Ishikawa (cell line): ENCODE results near the gene ANKRD44.

ENCODE experiments used
- CEBPB ChIP-seq: IDR thresholded peaks from 2 replicates; pipeline ENCODE4 v1.6.1; 2012
- CREB1 ChIP-seq: IDR thresholded peaks from 2 replicates; pipeline ENCODE4 v1.6.1; 2012; ENCODE audit warnings: low read depth
- EGR1 ChIP-seq: IDR thresholded peaks from 2 replicates; pipeline ENCODE4 v1.6.1; 2012
- EP300 ChIP-seq: IDR thresholded peaks from 2 replicates; pipeline ENCODE4 v1.6.1; 2012; ENCODE audit warnings: borderline replicate concordance
- FOXM1 ChIP-seq: IDR thresholded peaks from 2 replicates; pipeline ENCODE4 v1.6.1; 2012; ENCODE audit warnings: low read depth, borderline replicate concordance
- NFIC ChIP-seq: IDR thresholded peaks from 2 replicates; pipeline ENCODE4 v1.6.1; 2012
- RAD21 ChIP-seq: IDR thresholded peaks from 2 replicates; pipeline ENCODE4 v1.6.1; 2012; ENCODE audit warnings: low read depth
- TAF1 ChIP-seq: IDR thresholded peaks from 2 replicates; pipeline ENCODE4 v1.6.1; 2012; ENCODE audit warnings: low read depth, mild to moderate bottlenecking
- TCF12 ChIP-seq: IDR thresholded peaks from 2 replicates; pipeline ENCODE4 v1.6.1; 2012; ENCODE audit warnings: low read depth
- TEAD4 ChIP-seq: IDR thresholded peaks from 2 replicates; pipeline ENCODE4 v1.6.1; 2012
- YY1 ChIP-seq: IDR thresholded peaks from 2 replicates; pipeline ENCODE4 v1.6.1; 2012; ENCODE audit warnings: low read depth
- ZBTB7A ChIP-seq: IDR thresholded peaks from 2 replicates; pipeline ENCODE4 v1.6.1; 2012; ENCODE audit warnings: low read depth
- TF ChIP-seq, protein P1 (sequence below): IDR thresholded peaks from 2 replicates; pipeline ENCODE4 v1.6.1; 2012
- TF ChIP-seq, protein P2 (sequence below): IDR thresholded peaks from 2 replicates; pipeline ENCODE4 v1.6.1; 2012; ENCODE audit warnings: low read depth, mild to moderate bottlenecking
- TF ChIP-seq, protein P3 (sequence below): IDR thresholded peaks from 2 replicates; pipeline ENCODE4 v1.6.1; 2012

ANKRD44 gene

DNA sequence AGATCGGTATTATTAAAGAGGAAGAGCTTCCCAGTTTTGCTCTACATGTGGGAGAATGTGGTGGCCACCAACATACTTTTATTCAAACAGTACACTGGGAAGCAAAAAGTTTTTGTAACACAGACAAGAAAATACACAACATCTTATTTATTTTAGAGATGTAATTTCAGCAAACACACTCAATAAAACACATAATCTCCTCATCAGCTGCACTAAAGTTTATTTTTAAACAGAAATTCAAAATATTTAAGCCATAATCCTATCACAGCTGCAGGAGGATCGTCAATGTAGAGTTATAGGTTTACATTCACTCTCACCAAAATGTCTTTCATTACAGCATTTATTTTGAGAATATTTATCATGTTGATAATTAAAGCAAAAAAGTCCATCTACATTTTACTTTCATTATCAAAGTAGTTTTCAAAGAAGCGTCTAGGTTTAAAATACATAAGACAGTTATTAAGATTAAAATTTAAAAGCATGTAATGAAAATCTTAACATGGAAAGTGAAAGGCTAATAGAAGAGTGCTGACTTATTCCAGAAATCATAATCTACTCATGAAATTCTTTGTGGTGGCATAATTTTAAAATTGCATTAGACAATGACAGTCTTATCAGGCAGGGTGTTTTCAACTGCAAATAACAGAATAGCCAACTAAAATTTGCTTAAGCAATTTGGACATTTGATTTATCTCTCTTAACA is 61.0 kb downstream of the ANKRD44 start:
- no peak for TF ChIP-seq NFIC
- no peak for TF ChIP-seq EGR1
- no peak for TF ChIP-seq CEBPB
- no peak for TF ChIP-seq EP300
- no peak for TF ChIP-seq YY1
- TF ChIP-seq, protein P1, sequence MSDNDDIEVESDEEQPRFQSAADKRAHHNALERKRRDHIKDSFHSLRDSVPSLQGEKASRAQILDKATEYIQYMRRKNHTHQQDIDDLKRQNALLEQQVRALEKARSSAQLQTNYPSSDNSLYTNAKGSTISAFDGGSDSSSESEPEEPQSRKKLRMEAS: no peak
- TF ChIP-seq, protein P2, sequence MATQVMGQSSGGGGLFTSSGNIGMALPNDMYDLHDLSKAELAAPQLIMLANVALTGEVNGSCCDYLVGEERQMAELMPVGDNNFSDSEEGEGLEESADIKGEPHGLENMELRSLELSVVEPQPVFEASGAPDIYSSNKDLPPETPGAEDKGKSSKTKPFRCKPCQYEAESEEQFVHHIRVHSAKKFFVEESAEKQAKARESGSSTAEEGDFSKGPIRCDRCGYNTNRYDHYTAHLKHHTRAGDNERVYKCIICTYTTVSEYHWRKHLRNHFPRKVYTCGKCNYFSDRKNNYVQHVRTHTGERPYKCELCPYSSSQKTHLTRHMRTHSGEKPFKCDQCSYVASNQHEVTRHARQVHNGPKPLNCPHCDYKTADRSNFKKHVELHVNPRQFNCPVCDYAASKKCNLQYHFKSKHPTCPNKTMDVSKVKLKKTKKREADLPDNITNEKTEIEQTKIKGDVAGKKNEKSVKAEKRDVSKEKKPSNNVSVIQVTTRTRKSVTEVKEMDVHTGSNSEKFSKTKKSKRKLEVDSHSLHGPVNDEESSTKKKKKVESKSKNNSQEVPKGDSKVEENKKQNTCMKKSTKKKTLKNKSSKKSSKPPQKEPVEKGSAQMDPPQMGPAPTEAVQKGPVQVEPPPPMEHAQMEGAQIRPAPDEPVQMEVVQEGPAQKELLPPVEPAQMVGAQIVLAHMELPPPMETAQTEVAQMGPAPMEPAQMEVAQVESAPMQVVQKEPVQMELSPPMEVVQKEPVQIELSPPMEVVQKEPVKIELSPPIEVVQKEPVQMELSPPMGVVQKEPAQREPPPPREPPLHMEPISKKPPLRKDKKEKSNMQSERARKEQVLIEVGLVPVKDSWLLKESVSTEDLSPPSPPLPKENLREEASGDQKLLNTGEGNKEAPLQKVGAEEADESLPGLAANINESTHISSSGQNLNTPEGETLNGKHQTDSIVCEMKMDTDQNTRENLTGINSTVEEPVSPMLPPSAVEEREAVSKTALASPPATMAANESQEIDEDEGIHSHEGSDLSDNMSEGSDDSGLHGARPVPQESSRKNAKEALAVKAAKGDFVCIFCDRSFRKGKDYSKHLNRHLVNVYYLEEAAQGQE: no peak
- no peak for TF ChIP-seq RAD21
- no peak for TF ChIP-seq FOXM1
- TF ChIP-seq ZBTB7A: no peak
- TF ChIP-seq TAF1: no peak
- no peak for TF ChIP-seq TEAD4
- TF ChIP-seq, protein P3, sequence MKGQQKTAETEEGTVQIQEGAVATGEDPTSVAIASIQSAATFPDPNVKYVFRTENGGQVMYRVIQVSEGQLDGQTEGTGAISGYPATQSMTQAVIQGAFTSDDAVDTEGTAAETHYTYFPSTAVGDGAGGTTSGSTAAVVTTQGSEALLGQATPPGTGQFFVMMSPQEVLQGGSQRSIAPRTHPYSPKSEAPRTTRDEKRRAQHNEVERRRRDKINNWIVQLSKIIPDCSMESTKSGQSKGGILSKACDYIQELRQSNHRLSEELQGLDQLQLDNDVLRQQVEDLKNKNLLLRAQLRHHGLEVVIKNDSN: no peak

DNA sequence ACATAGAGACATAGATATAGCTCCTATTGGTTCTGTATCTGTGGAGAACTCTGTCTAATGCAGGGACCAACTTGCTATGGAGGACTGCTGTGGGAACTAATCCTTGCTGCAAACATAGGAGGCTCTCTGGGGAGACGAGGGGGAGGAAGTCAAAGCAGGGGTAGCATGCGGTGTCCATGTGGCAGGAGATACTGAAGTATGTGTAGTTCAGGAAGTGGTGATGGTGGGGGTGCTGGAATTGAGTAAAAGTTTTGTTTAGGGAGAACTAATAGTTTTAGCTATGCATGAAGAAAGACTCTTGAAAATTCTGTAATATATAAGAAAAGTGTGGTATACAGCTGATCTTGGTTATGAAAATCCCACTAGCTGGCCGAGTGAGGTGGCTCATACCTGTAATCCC is 62.0 kb downstream of the ANKRD44 start:
- TF ChIP-seq, protein P1: no peak
- TF ChIP-seq, protein P3: no peak
- no peak for TF ChIP-seq NFIC
- no peak for TF ChIP-seq CREB1

DNA sequence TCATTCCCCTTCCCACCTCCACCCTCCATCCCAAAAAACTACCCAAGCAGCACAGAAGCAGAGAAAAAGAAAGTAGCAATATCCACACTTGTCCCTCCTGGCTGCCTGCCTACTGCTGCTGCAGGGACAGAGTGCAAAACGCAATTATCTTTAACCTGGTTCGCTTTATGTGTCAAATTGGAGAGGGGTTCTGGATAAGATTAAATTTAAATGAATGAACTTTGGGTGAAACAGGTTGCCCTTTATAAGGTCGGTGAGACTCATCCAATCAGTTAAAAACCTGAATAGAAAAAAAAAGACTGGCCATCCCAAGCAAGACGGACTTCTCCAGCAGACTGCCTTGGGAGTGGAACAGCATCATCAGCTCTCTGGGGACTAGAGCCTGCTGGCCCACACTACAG is 62.6 kb downstream of the ANKRD44 start:
- TF ChIP-seq CREB1 (no peak), EGR1 (no peak)

DNA sequence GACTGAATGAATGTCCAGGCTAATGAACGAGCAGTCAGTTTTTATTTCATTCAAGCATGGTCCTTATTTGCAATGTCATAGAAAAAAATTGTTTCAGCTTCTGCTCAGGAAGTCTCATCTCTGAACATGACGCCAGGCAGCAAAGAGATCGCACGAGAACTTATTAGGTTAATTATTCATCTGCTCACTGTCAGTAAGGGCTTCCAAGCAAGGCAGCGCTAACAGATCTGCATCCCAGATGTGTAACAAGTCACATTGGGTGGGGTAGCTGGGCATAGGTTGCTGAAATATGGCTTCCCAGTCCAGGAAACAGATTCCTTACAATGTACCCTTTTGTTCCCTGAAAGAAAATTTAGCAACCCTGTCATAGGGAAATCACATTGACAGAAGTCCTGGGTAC is 63.5 kb downstream of the ANKRD44 start:
- TF ChIP-seq NFIC (no peak), ZBTB7A (no peak), TEAD4 (no peak), EGR1 (no peak), YY1 (no peak), CEBPB (no peak), EP300 (no peak), TCF12 (no peak), TAF1 (no peak), FOXM1 (no peak), RAD21 (no peak), CREB1 (no peak)
- TF ChIP-seq, protein P1: no peak
- TF ChIP-seq, protein P3: no peak
- TF ChIP-seq, protein P2: no peak

DNA sequence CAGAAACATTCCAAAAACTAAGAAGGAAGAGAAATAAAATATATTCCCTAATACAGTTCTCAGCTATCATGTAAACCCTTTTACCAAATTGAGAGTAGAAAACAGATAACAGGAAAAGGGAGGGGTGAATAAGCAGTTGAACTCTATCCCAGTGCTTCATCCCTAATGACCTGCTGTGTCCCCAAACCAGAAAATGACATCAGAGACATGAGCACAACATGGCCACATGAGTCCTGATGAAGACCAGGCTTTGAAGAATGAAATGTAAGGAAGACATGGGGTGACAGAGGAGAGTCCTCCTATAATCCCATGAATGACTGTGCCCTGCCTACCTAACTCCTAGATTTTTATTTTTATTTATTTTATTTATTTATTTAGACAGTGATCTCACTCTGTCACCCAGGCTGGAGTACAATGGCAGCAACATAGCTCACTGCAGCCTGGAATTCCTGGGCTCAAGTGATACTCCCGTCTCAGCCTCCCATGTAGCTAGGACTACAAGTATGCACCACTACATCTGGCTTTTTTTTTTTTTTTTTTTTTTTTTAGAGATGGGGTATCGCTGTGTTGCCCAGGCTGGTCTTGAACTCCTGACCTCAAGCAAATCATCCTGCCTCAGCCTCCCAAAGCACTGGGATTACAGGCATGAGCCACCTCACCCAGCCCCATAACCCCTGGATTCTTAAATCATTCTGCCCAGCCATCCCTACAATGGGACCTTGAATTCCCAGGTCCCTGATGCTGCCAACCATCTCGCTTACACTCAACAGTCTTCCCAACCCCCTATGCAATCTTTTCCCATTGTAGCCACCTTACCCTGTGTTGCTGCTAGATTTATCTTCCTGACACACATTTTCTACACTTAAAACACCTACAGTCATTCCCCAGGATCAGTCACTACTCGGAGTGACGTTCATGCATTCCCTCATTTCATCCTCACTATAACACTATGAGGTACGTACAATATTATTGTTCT is 64.5 kb downstream of the ANKRD44 start:
- no peak for TF ChIP-seq EGR1

DNA sequence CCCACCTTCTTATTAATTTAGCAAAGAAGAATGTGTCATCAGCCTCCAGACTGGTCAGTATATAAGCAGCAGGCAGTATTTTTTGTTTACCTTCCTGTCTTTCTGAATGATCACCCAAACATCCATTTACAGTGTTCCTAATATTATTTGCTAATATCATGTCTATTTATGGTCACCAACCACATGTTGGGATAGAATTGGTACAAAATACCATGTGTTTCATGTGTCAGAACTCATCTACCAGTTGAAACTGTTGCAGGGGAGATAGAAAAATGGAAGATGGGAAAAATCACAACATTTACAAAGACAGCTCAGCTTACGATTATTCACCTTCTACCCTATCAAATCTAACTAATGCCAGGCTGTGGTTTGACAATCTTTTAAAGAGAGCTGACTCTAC is 66.2 kb downstream of the ANKRD44 start:
- TF ChIP-seq ZBTB7A (no peak), EGR1 (no peak), TEAD4 (no peak), CREB1 (no peak)
- TF ChIP-seq, protein P3: no peak
- TF ChIP-seq, protein P2: no peak
